Keratinocyte (primary cell): ENCODE measurements around the gene UTP15.

Experiments used
- CTCF ChIP-seq, 3 experiments: IDR thresholded peaks in 1 of 3; conservative IDR thresholded peaks in 1 of 3; optimal IDR thresholded peaks in 1 of 3; 2 replicates in 2 of 3; 3 replicates in 1 of 3; pipeline versions ENCODE3 to v1.5.1; 2011; ENCODE audit warnings: low read length in 3 of 3, mild to moderate bottlenecking in 3 of 3, moderate library complexity in 2 of 3, control low read depth in 1 of 3, inconsistent platforms in 1 of 3; ENCODE audit not compliant: insufficient read depth in 2 of 3; ENCODE audit errors: extremely low read depth in 1 of 3
- EZH2 ChIP-seq: IDR thresholded peaks from one replicate; pipeline ENCODE4 v1.6.1; 2012; ENCODE audit warnings: inconsistent platforms, mild to moderate bottlenecking, low read length, moderate library complexity

GRCh38 chr5:73591698-73592501, 26.4 kb downstream of the UTP15 start:
- TF ChIP-seq CTCF (optimal IDR thresholded peaks at IDR 0.05 in 1 of 3, IDR thresholded peaks at IDR 0.05 in 1 of 3, conservative IDR thresholded peaks at IDR 0.05 in 1 of 3; ENCODE audit: extremely low read depth in 1 of 3, insufficient read depth in 2 of 3, low read length in 3 of 3), result no peak
- no peak for TF ChIP-seq EZH2
